Fibroblast of lung (primary cell): Measurements from ENCODE around the gene RYR1.

Experiments
- EZH2 ChIP-seq: IDR thresholded peaks from 2 replicates; pipeline ENCODE4 v1.5.1; 2012; ENCODE audit warnings: low read length, control low read depth, mild to moderate bottlenecking; ENCODE audit errors: missing control alignments
- TF ChIP-seq, protein P1 (sequence below), 2 donors: IDR thresholded peaks in 1 of 2; conservative IDR thresholded peaks in 1 of 2; 1 replicate in 1 of 2; 2 replicates in 1 of 2; pipeline ENCODE4 v1.5.1; 2011 to 2012; ENCODE audit warnings: low read length in 2 of 2, control low read depth in 1 of 2, inconsistent platforms in 1 of 2, low read depth in 1 of 2, mild to moderate bottlenecking in 1 of 2

DNA sequence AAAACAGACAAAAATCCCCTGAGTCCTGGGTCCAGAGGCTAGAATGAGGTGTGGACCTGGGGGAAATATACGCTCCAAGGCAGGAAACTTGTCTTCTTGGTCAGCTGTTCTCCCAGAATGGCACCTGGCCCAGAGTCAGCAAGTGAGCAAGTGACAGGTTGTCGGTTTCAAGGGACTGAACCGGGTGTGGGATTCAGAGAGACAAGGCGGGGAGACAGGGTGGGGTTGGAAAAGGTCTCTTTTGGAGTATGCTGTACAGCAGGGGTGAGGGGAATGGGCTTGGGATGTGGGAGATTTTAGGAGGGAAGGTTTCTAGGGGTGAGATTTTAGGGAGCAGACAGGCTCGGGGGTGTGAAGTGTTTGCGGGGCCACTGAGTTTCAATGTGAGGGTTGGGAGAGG lies 83.3 kb downstream of the RYR1 start:
- TF ChIP-seq, protein P1, sequence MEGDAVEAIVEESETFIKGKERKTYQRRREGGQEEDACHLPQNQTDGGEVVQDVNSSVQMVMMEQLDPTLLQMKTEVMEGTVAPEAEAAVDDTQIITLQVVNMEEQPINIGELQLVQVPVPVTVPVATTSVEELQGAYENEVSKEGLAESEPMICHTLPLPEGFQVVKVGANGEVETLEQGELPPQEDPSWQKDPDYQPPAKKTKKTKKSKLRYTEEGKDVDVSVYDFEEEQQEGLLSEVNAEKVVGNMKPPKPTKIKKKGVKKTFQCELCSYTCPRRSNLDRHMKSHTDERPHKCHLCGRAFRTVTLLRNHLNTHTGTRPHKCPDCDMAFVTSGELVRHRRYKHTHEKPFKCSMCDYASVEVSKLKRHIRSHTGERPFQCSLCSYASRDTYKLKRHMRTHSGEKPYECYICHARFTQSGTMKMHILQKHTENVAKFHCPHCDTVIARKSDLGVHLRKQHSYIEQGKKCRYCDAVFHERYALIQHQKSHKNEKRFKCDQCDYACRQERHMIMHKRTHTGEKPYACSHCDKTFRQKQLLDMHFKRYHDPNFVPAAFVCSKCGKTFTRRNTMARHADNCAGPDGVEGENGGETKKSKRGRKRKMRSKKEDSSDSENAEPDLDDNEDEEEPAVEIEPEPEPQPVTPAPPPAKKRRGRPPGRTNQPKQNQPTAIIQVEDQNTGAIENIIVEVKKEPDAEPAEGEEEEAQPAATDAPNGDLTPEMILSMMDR (conservative IDR thresholded peaks at IDR 0.05 in 1 of 2, IDR thresholded peaks at IDR 0.05 in 1 of 2; ENCODE audit: low read depth in 1 of 2, low read length in 2 of 2): no peak
- TF ChIP-seq EZH2: no peak
